ENCODE data around the gene PYY. TPM values are rescaled to one million over a fixed set of nuclear protein-coding genes. Genes with fewer than 3 reads are reported as not detected.
A peak's percentile ranks its signal among the peaks of the same experiment; 100 is the strongest.

PYY gene
- total RNA-seq, 1 experiment from 2014 or later = not detected

DNA sequence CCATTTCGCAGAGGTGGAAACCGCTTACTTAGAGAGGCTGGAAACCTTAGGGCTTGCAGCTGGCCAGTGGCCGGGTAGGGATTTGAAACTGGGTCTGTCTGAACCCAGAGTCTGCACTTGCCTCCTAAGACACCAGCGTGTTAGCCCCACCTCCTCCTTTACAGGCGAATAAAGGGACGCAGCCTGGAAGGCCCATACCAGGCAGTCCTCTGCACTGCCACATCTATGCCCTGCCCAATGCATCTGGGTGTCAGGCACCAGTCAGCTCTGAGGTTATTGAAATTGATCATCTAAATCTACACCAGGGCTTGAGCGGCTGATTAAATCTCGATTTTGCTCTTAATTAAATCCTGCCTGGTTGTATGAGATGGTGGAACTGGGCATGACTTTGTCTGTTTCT, 30.8 kb upstream of the PYY start:
- H3K36me3 ChIP-seq (ENCODE audit: low read depth, low read length) = no peaks in the 10 kb centered on the region
- intact Hi-C loops (cut with micrococcal nuclease) = no loop called here
- no peak overlapping the region for H3K4me2 ChIP-seq (ENCODE audit: low read length)
- BruUV-seq (replicated peaks) = no TSS peak
- ATAC-seq (no peak), DNase-seq (no peak)
- POLR2A ChIA-PET (ENCODE audit: unreplicated experiment) = no interaction called here
- CTCF ChIA-PET = no interaction called here
- no peak overlapping the region for H3K4me3 ChIP-seq (ENCODE audit: low read length)
- H3K4me1 ChIP-seq (ENCODE audit: insufficient read depth, low read length) = no peaks in the 10 kb centered on the region
- no peak overlapping the region for H3K9ac ChIP-seq (ENCODE audit: low read length)
- no peaks in the 10 kb centered on the region for H3K9me3 ChIP-seq (ENCODE audit: low read length)
- H3F3A ChIP-seq (ENCODE audit: low read length, unreplicated experiment) = no peaks in the 10 kb centered on the region
- no peak overlapping the region for H2AFZ ChIP-seq (ENCODE audit: low read length)
- H4K20me1 ChIP-seq (ENCODE audit: low read length) = no peaks in the 10 kb centered on the region
- H3K9me2 ChIP-seq (replicated peaks; ENCODE audit: low read length) = no peaks in the 10 kb centered on the region
- TF ChIP-seq EZH2phosphoT487 (IDR thresholded peaks at IDR 0.05; ENCODE audit: borderline replicate concordance, low read length) = no peak
- TF ChIP-seq CTCF (conservative IDR thresholded peaks at IDR 0.05; ENCODE audit: low read depth, low read length) = no peak
- no peak for TF ChIP-seq EZH2 (IDR thresholded peaks at IDR 0.05; ENCODE audit: low read length, unreplicated experiment)
- H3K27me3 ChIP-seq (ENCODE audit: low read length) = peaks cover 45% of the 10 kb centered on the region
- H3K27ac ChIP-seq (ENCODE audit: low read length) = no peak overlapping the region
- H3K79me2 ChIP-seq (ENCODE audit: low read length) = no peaks in the 10 kb centered on the region

- H3K27ac ChIP-seq (ENCODE audit: low read length) = no peak overlapping the region
- no peak for DNase-seq
Measured at GRCh38 chr17:43983515-43984411, 30.0 kb upstream of the PYY start.

More at GRCh38 chr17:43983515-43984411, 30.0 kb upstream of the PYY start:
- Histone ChIP-seq H3K9me2 (replicated peaks; ENCODE audit: low read length) (no peaks in the 10 kb centered on the region), H3K36me3 (ENCODE audit: low read depth, low read length) (no peaks in the 10 kb centered on the region), H3K4me1 (ENCODE audit: insufficient read depth, low read length) (no peaks in the 10 kb centered on the region), H3K27me3 (ENCODE audit: low read length) (peaks cover 51% of the 10 kb centered on the region), H3K4me3 (ENCODE audit: low read length) (peak overlapping the region; percentile 40), H3K4me2 (ENCODE audit: low read length) (peak overlapping the region; percentile 51), H3K9ac (ENCODE audit: low read length) (no peak overlapping the region), H2AFZ (ENCODE audit: low read length) (peak overlapping the region; percentile 37; the same call in 1 of the 2 replicates), H3F3A (ENCODE audit: low read length, unreplicated experiment) (no peaks in the 10 kb centered on the region), H3K9me3 (ENCODE audit: low read length) (no peaks in the 10 kb centered on the region), H3K79me2 (ENCODE audit: low read length) (no peaks in the 10 kb centered on the region), H4K20me1 (ENCODE audit: low read length) (no peaks in the 10 kb centered on the region)
- ChIA-PET POLR2A (ENCODE audit: unreplicated experiment) (no interaction called here), CTCF (no interaction called here)
- TF ChIP-seq EZH2 (IDR thresholded peaks at IDR 0.05; ENCODE audit: low read length, unreplicated experiment) = peak; percentile 72
- peak; percentile 46 for TF ChIP-seq CTCF (conservative IDR thresholded peaks at IDR 0.05; ENCODE audit: low read depth, low read length)
- TF ChIP-seq EZH2phosphoT487 (IDR thresholded peaks at IDR 0.05; ENCODE audit: borderline replicate concordance, low read length) = peak; percentile 46; the same call in 1 of the 2 replicates
- BruUV-seq (replicated peaks) = no TSS peak
- no peak; the same call in 1 of the 2 replicates for ATAC-seq
- intact Hi-C loops (cut with micrococcal nuclease) = no loop called here
